Bronchial epithelial cell (primary cell): ENCODE data around the gene S100A7. TPM values are rescaled to one million over a fixed set of nuclear protein-coding genes. Genes with fewer than 3 reads are reported as not detected.

Source experiments
- DNase-seq: peaks from one replicate; pipeline ENCODE4 v3.0.0-alpha.2; 2010; ENCODE audit warnings: low read depth
- FAIRE-seq: peaks from 2 replicates; lab custom pipeline; 2011; peaks lifted over from hg19 to GRCh38; lab: Jason Lieb, UNC
- H3K27me3 ChIP-seq: 2 replicates; pipeline ENCODE4 v1.5.1; 2011; ENCODE audit warnings: low read length; ENCODE audit not compliant: control insufficient read depth, insufficient read depth
- H3K36me3 ChIP-seq: 2 replicates; pipeline ENCODE4 v1.5.1; 2011; ENCODE audit warnings: low read length; ENCODE audit not compliant: control insufficient read depth, insufficient read depth
- H3K4me3 ChIP-seq: 2 replicates; pipeline ENCODE4 v1.5.1; 2011; ENCODE audit warnings: mild to moderate bottlenecking, low read depth, low read length, control low read depth
- CTCF ChIP-seq: IDR thresholded peaks from 2 replicates; pipeline ENCODE4 v1.5.1; 2011; ENCODE audit warnings: mild to moderate bottlenecking, moderate library complexity, low read length, control low read depth, inconsistent platforms; ENCODE audit not compliant: insufficient read depth, severe bottlenecking
- total RNA-seq: library from RNA; depleted of rRNA; stranded (reverse); fragments of >200 nt; gene quantifications from 2 replicates; pipeline ENCODE4 v1.2.1, GENCODE V29; 2014

The S100A7 gene
- 0.38 TPM in 1 of 2 replicates, not detected in the other for total RNA-seq

DNA sequence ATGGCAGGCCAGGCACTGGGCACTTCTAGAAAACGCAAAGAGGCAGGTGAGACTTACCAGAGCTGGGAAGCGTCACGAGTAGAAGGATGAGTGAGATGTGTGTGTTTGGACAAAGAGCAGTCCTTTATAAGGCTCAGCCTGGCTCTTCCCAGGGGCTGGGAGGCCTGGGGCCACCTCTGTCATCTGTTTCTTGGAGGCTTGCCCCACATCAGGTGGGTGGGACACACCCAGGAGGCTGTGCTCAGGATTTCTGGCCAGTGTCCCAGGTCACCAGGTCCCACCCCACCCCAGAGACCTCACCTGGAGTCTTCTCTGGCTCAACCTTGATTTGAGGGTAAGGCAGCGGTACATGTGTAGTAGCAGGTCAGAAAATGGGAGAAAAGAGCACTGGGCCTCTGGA, at the start of gene S100A7:
Gene S100A7 (minus strand): TSS at position 101 of the 400 bp plus-strand sequence. CDS start 1,638 bp downstream, outside the sequence.
- peaks cover 8% of the 10 kb centered on the region for H3K27me3 ChIP-seq
- no peak for TF ChIP-seq CTCF
- FAIRE-seq, result no peak
- H3K4me3 ChIP-seq, result no peak within 1 kb of the TSS
- no peak for DNase-seq
- no peaks in the 10 kb centered on the region for H3K36me3 ChIP-seq

- peak; percentile 32 for FAIRE-seq
- no peaks in the 10 kb centered on the region for H3K36me3 ChIP-seq
- DNase-seq, result peak; percentile 26
- peak; percentile 83 for TF ChIP-seq CTCF
- H3K4me3 ChIP-seq, result no peak overlapping the region
- H3K27me3 ChIP-seq, result no peaks in the 10 kb centered on the region
Observed at GRCh38 chr1:153509729-153510354, 49.4 kb upstream of the S100A7 start.

DNA sequence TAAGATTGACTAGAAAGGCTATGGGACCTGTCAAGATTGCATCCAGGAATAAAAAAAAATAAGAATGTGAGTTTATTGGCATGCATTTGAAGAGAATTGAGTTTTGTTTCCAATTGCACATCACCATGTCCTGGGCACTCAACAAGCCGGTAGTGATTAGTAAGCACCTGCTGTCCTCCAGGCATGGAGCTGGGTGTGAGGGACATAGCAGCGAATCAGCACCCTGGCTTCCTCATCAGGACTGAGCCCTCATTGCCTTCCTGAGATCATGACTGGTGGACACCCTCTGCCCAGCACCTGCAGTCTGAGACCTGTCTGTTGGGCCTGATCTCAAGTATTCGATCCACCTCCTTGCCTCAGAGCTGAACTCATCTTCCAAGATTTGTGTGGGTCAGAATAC, 48.6 kb upstream of the S100A7 start:
- FAIRE-seq (no peak), DNase-seq (peak; percentile 59)
- TF ChIP-seq CTCF, result no peak
- H3K4me3 ChIP-seq, result no peak overlapping the region
- H3K36me3 ChIP-seq, result no peaks in the 10 kb centered on the region
- H3K27me3 ChIP-seq, result no peaks in the 10 kb centered on the region

DNA sequence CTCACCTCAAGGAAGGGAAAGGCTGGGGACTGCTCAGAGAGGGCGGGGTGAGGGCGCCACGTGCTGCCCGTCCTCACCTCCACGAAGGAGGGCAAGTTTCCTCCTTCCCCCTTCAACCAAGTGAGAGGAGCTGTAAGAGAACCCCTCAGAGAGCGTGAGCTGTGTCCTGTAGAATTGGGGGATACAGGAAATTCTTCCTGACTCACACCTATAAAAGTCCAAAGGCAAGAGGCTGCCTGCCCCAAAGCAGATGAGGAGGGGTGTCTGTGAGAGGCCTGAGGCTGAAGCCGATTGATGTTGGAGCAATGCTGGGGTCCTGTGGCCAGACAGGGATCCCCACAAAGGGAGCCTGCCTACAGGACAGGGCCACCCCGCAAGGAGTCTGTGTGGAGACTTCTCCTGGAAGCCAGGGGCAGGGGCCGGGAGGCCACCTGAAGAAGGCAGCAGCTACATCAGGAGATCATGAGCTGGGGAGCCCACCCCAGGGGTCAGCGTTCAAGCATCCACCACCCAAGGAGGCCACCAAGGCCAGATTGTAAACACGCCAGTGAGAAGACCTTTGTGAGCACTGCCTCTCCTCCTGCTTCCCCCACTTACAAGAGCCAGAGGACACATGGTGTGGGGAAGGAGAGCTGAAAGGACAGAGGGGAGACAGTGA, 47.6 kb upstream of the S100A7 start:
- FAIRE-seq, result no peak
- H3K4me3 ChIP-seq, result no peak overlapping the region
- H3K36me3 ChIP-seq, result no peaks in the 10 kb centered on the region
- no peak for TF ChIP-seq CTCF
- DNase-seq, result no peak
- H3K27me3 ChIP-seq, result no peaks in the 10 kb centered on the region

DNA sequence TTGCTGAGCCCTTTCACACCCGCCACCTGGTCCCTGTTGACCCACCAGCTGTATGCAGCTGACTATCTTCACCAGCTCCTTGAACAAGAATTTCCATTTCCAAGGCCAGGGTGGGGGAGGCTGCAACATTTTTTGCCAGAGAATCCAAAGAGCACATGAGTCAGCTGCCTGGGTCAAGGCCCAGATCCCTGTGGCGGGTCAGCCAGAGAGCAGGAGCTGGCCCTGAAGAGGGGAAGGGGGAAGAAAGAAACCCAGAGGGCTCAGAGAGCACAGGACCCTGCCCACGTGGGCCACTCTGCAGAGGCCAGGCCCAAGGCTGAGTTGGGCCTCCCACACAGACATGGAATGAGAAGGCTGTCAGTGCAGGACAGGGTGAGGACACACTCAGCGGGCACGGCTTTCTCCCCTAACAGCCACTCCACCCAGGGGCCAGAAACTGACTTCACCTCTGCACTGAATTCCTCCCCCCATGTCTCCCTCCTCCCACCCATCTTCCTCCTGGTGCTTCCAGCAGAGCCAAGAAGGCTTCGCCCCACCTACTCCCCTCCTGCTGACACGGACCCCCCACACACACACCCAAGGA, 46.5 kb upstream of the S100A7 start:
- no peak for FAIRE-seq
- H3K36me3 ChIP-seq, result no peaks in the 10 kb centered on the region
- H3K4me3 ChIP-seq, result no peak overlapping the region
- H3K27me3 ChIP-seq, result no peaks in the 10 kb centered on the region
- DNase-seq, result peak; percentile 57
- no peak for TF ChIP-seq CTCF
